Transverse colon (tissue), 4 donors: ENCODE data around the gene FNBP1L. TPM values are rescaled to one million over a fixed set of nuclear protein-coding genes. Genes with fewer than 3 reads are reported as not detected.

Experiments used
- DNase-seq: peaks from one replicate; pipeline ENCODE4 v3.0.0-alpha.2; 2019
- H3K27ac ChIP-seq, 4 donors: fragments of 200-600 bp; sonication (generic); 2 replicates each; pipeline ENCODE4 v1.5.1; 2016 to 2018; ENCODE audit warnings: inconsistent platforms in 4 of 4
- H3K27me3 ChIP-seq: fragments of 200-600 bp; sonication (generic); 2 replicates; pipeline ENCODE4 v1.5.1; 2017; ENCODE audit warnings: inconsistent platforms
- H3K36me3 ChIP-seq, 4 donors: fragments of 200-600 bp; sonication (generic); 2 replicates each; pipeline ENCODE4 v1.5.1; 2017 to 2019; ENCODE audit warnings: inconsistent platforms in 4 of 4
- H3K4me1 ChIP-seq, 4 donors: fragments of 200-600 bp; sonication (generic); 2 replicates each; pipeline ENCODE4 v1.5.1; 2017 to 2020; ENCODE audit warnings: inconsistent platforms in 4 of 4
- H3K4me3 ChIP-seq, 4 donors: fragments of 200-600 bp; sonication (generic); 1 replicate in 1 of 4; 2 replicates in 3 of 4; pipeline versions ENCODE4 v1.5.1 to v1.6.1; 2017 to 2019; ENCODE audit warnings: inconsistent platforms in 4 of 4
- H3K9me3 ChIP-seq, 2 donors: fragments of 200-600 bp; sonication (generic); 2 replicates each; pipeline ENCODE4 v1.5.1; 2017 to 2019; ENCODE audit warnings: inconsistent platforms in 2 of 2
- EP300 ChIP-seq: sonication (generic); formaldehyde crosslinking; IDR thresholded peaks from one replicate; pipeline ENCODE4 v1.6.1; 2017; ENCODE audit warnings: antibody characterized with exemption, low read depth
- POLR2A ChIP-seq: fragments of 450-650 bp; IDR thresholded peaks from one replicate; pipeline ENCODE4 v1.6.1; 2016; ENCODE audit warnings: antibody characterized with exemption, mild to moderate bottlenecking, moderate library complexity
- POLR2AphosphoS5 ChIP-seq, 3 donors: sonication (generic); formaldehyde crosslinking; IDR thresholded peaks; one replicate each; pipeline ENCODE4 v1.6.1; 2016; ENCODE audit warnings: antibody characterized with exemption in 3 of 3
- WGBS, 2 donors: methylation state at CpG; one replicate each; pipeline ENCODE4 v1.1.5; 2018; ENCODE audit warnings: low coverage in 1 of 2; 5-methylcytosine and 5-hydroxymethylcytosine counted together
- in situ Hi-C, 4 donors: fragments of 200-750 bp; cut with MboI; loops; one replicate each; pipeline versions ENCODE4 v1.15.0 to v1.15.1; 2017; ENCODE audit warnings: low sequenced_read_pairs in 3 of 4, low pct_ligation_motif_present in 1 of 4, low pct_unique_long_range_greater_than_20kb in 1 of 4
- intact Hi-C: fragments of 100-400 bp; cut with DNase I; formaldehyde crosslinking; loops from one replicate; pipeline ENCODE4 v1.15.1; 2023; ENCODE audit warnings: low total_unique reads
- total RNA-seq, 4 donors: library from RNA; depleted of rRNA; stranded (reverse); fragments of >200 nt; gene quantifications; one replicate each; pipeline ENCODE4 v1.1.0, GENCODE V29; 2016
- TF ChIP-seq, protein P1 (sequence below), 5 experiments: fragments of 200-600 bp in 3 of 5; fragments of 450-650 bp in 2 of 5; sonication (generic) in 3 of 5; IDR thresholded peaks; 1 replicate in 2 of 5; 2 replicates in 3 of 5; pipeline ENCODE4 v1.5.1; 2016 to 2017; ENCODE audit warnings: antibody characterized with exemption in 5 of 5, inconsistent platforms in 3 of 5, mild to moderate bottlenecking in 2 of 5, moderate library complexity in 1 of 5

The FNBP1L gene
- total RNA-seq, 4 donors from 2014 or later, result 31.0 to 69.4 (median 49.0) TPM

DNA sequence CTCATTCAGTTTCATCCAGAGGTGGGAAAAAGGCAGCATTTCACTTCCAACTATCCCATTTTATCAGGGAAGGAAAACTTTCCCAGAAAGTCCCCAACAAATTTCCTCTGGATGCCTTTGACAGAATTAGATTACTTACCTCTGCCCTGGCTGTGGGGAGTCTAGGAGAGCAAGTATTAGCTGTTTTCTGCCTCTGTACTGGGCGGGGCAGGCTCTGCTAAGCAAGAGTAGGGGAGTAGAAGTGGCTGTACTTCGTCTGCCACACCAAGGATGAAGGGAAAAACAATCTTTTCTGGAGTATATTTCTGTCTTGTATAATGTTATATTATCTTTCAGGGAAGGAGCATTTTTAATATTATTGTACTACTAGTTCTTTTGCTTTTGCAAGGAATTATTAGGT, 78.5 kb downstream of the FNBP1L start:
- DNase-seq, result no peak
- in situ Hi-C loops, result no loop called here
- Histone ChIP-seq H3K27ac (no peak overlapping the region), H3K4me3 (no peak overlapping the region), H3K4me1 (peaks cover 0 to 4% (median 2%) of the 10 kb centered on the region in 4 donors), H3K27me3 (no peaks in the 10 kb centered on the region), H3K36me3 (peaks cover 0 to 3% (median 0%) of the 10 kb centered on the region in 4 donors), H3K9me3 (no peaks in the 10 kb centered on the region)
- no peak for TF ChIP-seq POLR2AphosphoS5 (IDR thresholded peaks at IDR 0.05)
- no peak for TF ChIP-seq POLR2A
- TF ChIP-seq EP300, result no peak
- 65 to 74% methylated on average over 2 of the region's 2 CpGs for WGBS, 2 donors
- intact Hi-C loops, result no loop called here

DNA sequence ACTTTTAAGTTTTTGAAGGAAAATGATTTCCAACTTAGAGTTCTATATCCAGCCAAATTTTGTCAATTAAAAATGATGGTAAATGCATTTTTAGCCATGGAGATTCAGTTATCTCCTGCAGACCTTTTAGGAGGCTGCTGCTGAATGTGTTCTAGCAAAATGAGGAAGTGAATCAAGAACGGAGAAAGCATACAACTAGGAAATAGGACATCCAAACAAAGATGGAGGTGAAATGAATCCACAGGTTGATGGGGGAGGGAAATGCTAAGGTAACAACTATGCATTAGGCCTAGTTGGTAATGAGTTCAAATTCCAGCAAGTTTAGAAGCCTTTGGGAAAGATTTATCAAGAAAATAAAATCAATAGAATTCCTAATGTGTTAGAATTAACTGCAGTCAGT, 80.5 kb downstream of the FNBP1L start:
- no peak overlapping the region for H3K4me3 ChIP-seq
- H3K36me3 ChIP-seq, result no peaks in the 10 kb centered on the region
- H3K27me3 ChIP-seq, result no peaks in the 10 kb centered on the region
- H3K4me1 ChIP-seq, result peaks cover 0 to 4% (median 2%) of the 10 kb centered on the region in 4 donors
- intact Hi-C loops (no loop called here), in situ Hi-C loops (no loop called here)
- no peaks in the 10 kb centered on the region for H3K9me3 ChIP-seq
- no peak for TF ChIP-seq POLR2A
- TF ChIP-seq POLR2AphosphoS5 (IDR thresholded peaks at IDR 0.05), result no peak
- DNase-seq, result no peak
- WGBS, 2 donors, result 66 to 67% methylated on average over 1 of the region's 1 CpG
- no peak overlapping the region for H3K27ac ChIP-seq

DNA sequence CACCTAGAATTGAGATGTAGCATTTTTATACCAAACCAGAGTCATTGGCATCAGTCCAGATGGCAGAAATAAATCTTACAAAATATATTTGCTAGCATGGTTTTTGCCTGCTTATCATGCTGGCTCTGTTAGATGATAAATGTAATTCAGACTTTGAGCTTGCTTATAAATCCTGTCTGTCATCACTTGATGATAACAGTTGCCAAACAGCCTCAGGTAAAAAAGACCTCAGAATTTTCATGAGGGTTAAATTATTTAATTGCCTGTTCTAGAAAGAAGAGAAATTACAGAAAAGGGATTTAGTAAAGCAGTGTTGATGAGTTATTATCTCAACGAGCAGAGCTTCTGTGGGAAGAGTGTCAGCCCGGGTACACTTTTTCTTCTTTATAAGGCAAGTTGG, 83.3 kb downstream of the FNBP1L start:
- H3K27me3 ChIP-seq, result no peaks in the 10 kb centered on the region
- no peaks in the 10 kb centered on the region for H3K36me3 ChIP-seq
- H3K4me3 ChIP-seq, result no peak overlapping the region
- H3K9me3 ChIP-seq, result no peaks in the 10 kb centered on the region
- H3K27ac ChIP-seq, result no peak overlapping the region
- peaks cover 0 to 4% (median 2%) of the 10 kb centered on the region in 4 donors for H3K4me1 ChIP-seq
- 50 to 52% methylated on average over 2 of the region's 2 CpGs for WGBS, 2 donors
- intact Hi-C loops (no loop called here), in situ Hi-C loops (no loop called here)
- no peak for TF ChIP-seq POLR2A
- TF ChIP-seq, protein P1, sequence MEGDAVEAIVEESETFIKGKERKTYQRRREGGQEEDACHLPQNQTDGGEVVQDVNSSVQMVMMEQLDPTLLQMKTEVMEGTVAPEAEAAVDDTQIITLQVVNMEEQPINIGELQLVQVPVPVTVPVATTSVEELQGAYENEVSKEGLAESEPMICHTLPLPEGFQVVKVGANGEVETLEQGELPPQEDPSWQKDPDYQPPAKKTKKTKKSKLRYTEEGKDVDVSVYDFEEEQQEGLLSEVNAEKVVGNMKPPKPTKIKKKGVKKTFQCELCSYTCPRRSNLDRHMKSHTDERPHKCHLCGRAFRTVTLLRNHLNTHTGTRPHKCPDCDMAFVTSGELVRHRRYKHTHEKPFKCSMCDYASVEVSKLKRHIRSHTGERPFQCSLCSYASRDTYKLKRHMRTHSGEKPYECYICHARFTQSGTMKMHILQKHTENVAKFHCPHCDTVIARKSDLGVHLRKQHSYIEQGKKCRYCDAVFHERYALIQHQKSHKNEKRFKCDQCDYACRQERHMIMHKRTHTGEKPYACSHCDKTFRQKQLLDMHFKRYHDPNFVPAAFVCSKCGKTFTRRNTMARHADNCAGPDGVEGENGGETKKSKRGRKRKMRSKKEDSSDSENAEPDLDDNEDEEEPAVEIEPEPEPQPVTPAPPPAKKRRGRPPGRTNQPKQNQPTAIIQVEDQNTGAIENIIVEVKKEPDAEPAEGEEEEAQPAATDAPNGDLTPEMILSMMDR (IDR thresholded peaks at IDR 0.05), result no peak
- TF ChIP-seq POLR2AphosphoS5 (IDR thresholded peaks at IDR 0.05), result no peak
- no peak for TF ChIP-seq EP300
- no peak for DNase-seq

DNA sequence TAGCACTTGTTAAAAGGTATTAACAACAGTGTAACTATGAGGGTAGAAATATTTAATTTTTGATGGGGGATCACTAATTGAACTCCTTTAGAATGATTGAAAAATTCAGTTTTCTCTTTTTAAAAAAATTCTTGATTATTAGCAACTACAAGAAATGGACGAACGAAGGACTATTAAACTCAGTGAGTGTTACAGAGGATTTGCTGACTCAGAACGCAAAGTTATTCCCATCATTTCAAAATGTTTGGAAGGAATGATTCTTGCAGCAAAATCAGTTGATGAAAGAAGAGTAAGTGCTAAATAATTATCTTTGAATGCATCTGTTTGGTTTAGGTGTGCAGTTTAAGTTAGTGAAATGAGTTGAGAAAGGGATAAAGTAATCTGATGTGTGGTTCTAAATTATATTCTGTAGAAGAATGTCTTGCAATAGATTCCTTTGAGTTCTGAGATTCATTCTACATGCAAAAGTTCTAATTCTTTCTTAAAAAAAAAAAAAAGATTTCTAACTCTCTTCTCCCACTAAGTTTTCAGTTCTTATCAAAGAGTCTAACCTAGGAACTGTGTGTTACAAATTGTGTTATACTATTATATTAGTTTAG, 85.0 kb downstream of the FNBP1L start:
- in situ Hi-C loops (no loop called here), intact Hi-C loops (no loop called here)
- H3K4me3 ChIP-seq, result no peak overlapping the region
- H3K36me3 ChIP-seq, result no peaks in the 10 kb centered on the region
- WGBS, 2 donors, result 97 to 100% methylated on average over 3 of the region's 3 CpGs
- H3K27ac ChIP-seq, result no peak overlapping the region
- TF ChIP-seq, protein P1 (IDR thresholded peaks at IDR 0.05), result no peak
- no peak for TF ChIP-seq POLR2A
- no peak for TF ChIP-seq POLR2AphosphoS5 (IDR thresholded peaks at IDR 0.05)
- no peak for TF ChIP-seq EP300
- DNase-seq, result no peak
- H3K4me1 ChIP-seq, result peaks cover 0 to 4% (median 2%) of the 10 kb centered on the region in 4 donors
- no peaks in the 10 kb centered on the region for H3K9me3 ChIP-seq
- no peaks in the 10 kb centered on the region for H3K27me3 ChIP-seq

DNA sequence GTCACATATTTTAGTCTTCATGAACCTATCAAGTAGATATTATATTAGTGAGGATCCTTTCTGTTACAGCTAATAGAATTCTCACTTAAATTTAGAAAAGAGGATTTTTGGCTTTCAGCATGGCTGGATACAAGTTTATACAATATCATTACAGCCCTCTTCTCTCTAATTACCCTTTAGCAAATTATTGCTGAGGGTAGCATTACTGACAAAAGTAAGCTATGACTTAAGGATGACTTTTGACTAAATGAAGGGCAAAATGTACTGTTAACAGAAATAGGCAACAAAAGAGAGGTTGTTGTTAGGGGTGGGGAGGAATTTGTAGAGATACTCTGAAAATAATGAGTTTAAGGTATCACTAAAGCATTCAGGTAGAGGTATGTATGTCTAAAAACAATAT, 85.8 kb downstream of the FNBP1L start:
- Histone ChIP-seq H3K36me3 (no peaks in the 10 kb centered on the region), H3K27me3 (no peaks in the 10 kb centered on the region), H3K4me1 (peaks cover 0 to 4% (median 2%) of the 10 kb centered on the region in 4 donors), H3K4me3 (no peak overlapping the region), H3K9me3 (no peaks in the 10 kb centered on the region), H3K27ac (no peak overlapping the region)
- no peak for DNase-seq
- in situ Hi-C loops (no loop called here), intact Hi-C loops (no loop called here)
- TF ChIP-seq, protein P1 (IDR thresholded peaks at IDR 0.05), result no peak
- no peak for TF ChIP-seq POLR2AphosphoS5 (IDR thresholded peaks at IDR 0.05)
- no peak for TF ChIP-seq POLR2A
- no peak for TF ChIP-seq EP300
